IMR-90 (cell line): ENCODE measurements around the gene MSANTD1. TPM values are rescaled to one million over a fixed set of nuclear protein-coding genes. Genes with fewer than 3 reads are reported as not detected.

ENCODE experiments used
- ATAC-seq: fragments of 200-7000 bp; cut with Tn5 transposase; 2 replicates; pipeline ENCODE4 v1.9.1; 2020; ENCODE audit warnings: low read depth, mild to moderate bottlenecking, moderate library complexity
- BruUV-seq: library from RNA; stranded (reverse); fragments of 400-500 nt; replicated peaks from 2 replicates; lab custom pipeline; 2021; lab: Mats Ljungman, UMichigan
- CTCF ChIA-PET: fragments of 300-600 bp; formaldehyde crosslinking; extraction: SDS; loops from one replicate; lab custom pipeline; 2021; ENCODE audit warnings: antibody characterized with exemption; lab: Yijun Ruan, JAX
- POLR2A ChIA-PET: fragments of 300-600 bp; sonication (Branson Sonifier 250); formaldehyde crosslinking; loops from one replicate; lab custom pipeline; 2022; ENCODE audit warnings: antibody characterized with exemption; ENCODE audit not compliant: unreplicated experiment; lab: Charles Lee
- DNase-seq: peaks from one replicate; pipeline ENCODE4 v3.0.0; 2013
- H2AFZ ChIP-seq: replicated peaks from 2 replicates; pipeline ENCODE3; 2013; ENCODE audit warnings: low read length, mild to moderate bottlenecking; ENCODE audit not compliant: poor library complexity
- H2AK5ac ChIP-seq: 2 replicates; pipeline ENCODE4 v1.6.1; 2013; ENCODE audit warnings: low read depth, low read length, inconsistent platforms
- H2AK9ac ChIP-seq: replicated peaks from 2 replicates; pipeline ENCODE3; 2013; ENCODE audit warnings: mild to moderate bottlenecking, low read depth, low read length, moderate library complexity; ENCODE audit not compliant: poor library complexity
- H2BK120ac ChIP-seq: 2 replicates; pipeline ENCODE4 v1.6.1; 2013; ENCODE audit warnings: low read depth, low read length, inconsistent platforms
- H2BK15ac ChIP-seq: 3 replicates; pipeline ENCODE4 v1.6.1; 2013; ENCODE audit warnings: low read depth, low read length, inconsistent platforms
- H2BK20ac ChIP-seq: 2 replicates; pipeline ENCODE4 v1.6.1; 2013; ENCODE audit warnings: low read depth, mild to moderate bottlenecking, inconsistent platforms, low read length, moderate library complexity
- H2BK5ac ChIP-seq: 2 replicates; pipeline ENCODE4 v1.6.1; 2013; ENCODE audit warnings: mild to moderate bottlenecking, low read depth, low read length, inconsistent platforms; ENCODE audit not compliant: poor library complexity, severe bottlenecking
- H3K14ac ChIP-seq: replicated peaks from 2 replicates; pipeline ENCODE4 v1.6.1; 2013; ENCODE audit warnings: low read depth, low read length, inconsistent platforms
- H3K18ac ChIP-seq: 2 replicates; pipeline ENCODE4 v1.6.1; 2013; ENCODE audit warnings: low read depth, low read length, control low read depth
- H3K23ac ChIP-seq: 2 replicates; pipeline ENCODE4 v1.6.1; 2013; ENCODE audit warnings: low read depth, low read length, inconsistent platforms
- H3K27ac ChIP-seq: 2 replicates; pipeline ENCODE4 v1.5.1; 2013; ENCODE audit warnings: mild to moderate bottlenecking, control low read depth, low read length; ENCODE audit not compliant: insufficient read depth
- H3K27me3 ChIP-seq: 2 replicates; pipeline ENCODE4 v1.6.1; 2013; ENCODE audit warnings: low read length; ENCODE audit not compliant: control insufficient read depth, insufficient read depth
- H3K36me3 ChIP-seq: 2 replicates; pipeline ENCODE4 v1.6.1; 2013; ENCODE audit warnings: low read length, mixed read lengths; ENCODE audit not compliant: control insufficient read depth, insufficient read depth
- H3K4ac ChIP-seq: 2 replicates; pipeline ENCODE4 v1.6.1; 2013; ENCODE audit warnings: low read depth, low read length, inconsistent platforms
- H3K4me1 ChIP-seq: 2 replicates; pipeline ENCODE4 v1.6.1; 2013; ENCODE audit warnings: low read length, mixed read lengths; ENCODE audit not compliant: control insufficient read depth, insufficient read depth
- H3K4me2 ChIP-seq: 2 replicates; pipeline ENCODE4 v1.6.1; 2013; ENCODE audit warnings: low read depth, mild to moderate bottlenecking, control low read depth, low read length, moderate library complexity
- H3K4me3 ChIP-seq: 2 replicates; pipeline ENCODE4 v1.5.1; 2013; ENCODE audit warnings: low read depth, mild to moderate bottlenecking, control low read depth, low read length, moderate library complexity; ENCODE audit not compliant: insufficient read depth
- H3K56ac ChIP-seq: 2 replicates; pipeline ENCODE4 v1.6.1; 2013; ENCODE audit warnings: low read length, inconsistent platforms; ENCODE audit not compliant: insufficient read depth; ENCODE audit errors: extremely low read depth
- H3K79me1 ChIP-seq, 2 experiments: 2 replicates each; pipeline ENCODE4 v1.6.1; 2013; ENCODE audit warnings: low read length in 2 of 2, inconsistent platforms in 1 of 2, low read depth in 1 of 2
- H3K9ac ChIP-seq: 2 replicates; pipeline ENCODE4 v1.6.1; 2013; ENCODE audit warnings: low read depth, low read length, control low read depth
- H3K9me1 ChIP-seq: 2 replicates; pipeline ENCODE4 v1.6.1; 2013; ENCODE audit warnings: low read length, inconsistent platforms; ENCODE audit not compliant: insufficient read depth
- H3K9me3 ChIP-seq: 2 replicates; pipeline ENCODE4 v1.6.1; 2013; ENCODE audit warnings: low read length; ENCODE audit not compliant: control insufficient read depth, insufficient read depth
- H4K20me1 ChIP-seq: 2 replicates; pipeline ENCODE4 v1.6.1; 2013; ENCODE audit warnings: low read length, inconsistent platforms; ENCODE audit not compliant: insufficient read depth
- H4K5ac ChIP-seq: 2 replicates; pipeline ENCODE4 v1.6.1; 2013; ENCODE audit warnings: mild to moderate bottlenecking, low read depth, low read length, control low read depth
- H4K8ac ChIP-seq, 2 experiments: 2 replicates each; pipeline ENCODE4 v1.6.1; 2013; ENCODE audit warnings: low read depth in 2 of 2, low read length in 2 of 2, control low read depth in 1 of 2, inconsistent platforms in 1 of 2
- H4K91ac ChIP-seq: 2 replicates; pipeline ENCODE4 v1.6.1; 2013; ENCODE audit warnings: low read depth, low read length, inconsistent platforms; ENCODE audit not compliant: insufficient read depth
- CEBPB ChIP-seq: IDR thresholded peaks from 2 replicates; pipeline ENCODE4 v1.6.1; 2012; ENCODE audit warnings: low read depth, low read length, improper control_type of control experiment
- CHD1 ChIP-seq: IDR thresholded peaks from 2 replicates; pipeline ENCODE4 v1.6.1; 2012; ENCODE audit warnings: low read depth, low read length, improper control_type of control experiment
- CTCF ChIP-seq: conservative IDR thresholded peaks from 2 replicates; pipeline ENCODE4 v1.5.1; 2012; ENCODE audit warnings: mild to moderate bottlenecking, low read depth, low read length, improper control_type of control experiment
- ELK1 ChIP-seq: fragments of 150-350 bp; IDR thresholded peaks from 2 replicates; pipeline ENCODE4 v1.6.1; 2016; ENCODE audit warnings: low read depth, mild to moderate bottlenecking, low read length, moderate library complexity, borderline replicate concordance
- FOS ChIP-seq: fragments of 150-350 bp; IDR thresholded peaks from 2 replicates; pipeline ENCODE4 v1.6.1; 2016; ENCODE audit warnings: low read depth, low read length
- MAZ ChIP-seq: IDR thresholded peaks from 2 replicates; pipeline ENCODE4 v1.6.1; 2012; ENCODE audit warnings: low read depth, mild to moderate bottlenecking, low read length, improper control_type of control experiment, moderate library complexity, borderline replicate concordance
- NFE2L2 ChIP-seq: fragments of 150-350 bp; IDR thresholded peaks from 2 replicates; pipeline ENCODE4 v1.6.1; 2016; ENCODE audit warnings: low read depth, mild to moderate bottlenecking, low read length
- POLR2A ChIP-seq: IDR thresholded peaks from 2 replicates; pipeline ENCODE4 v1.6.1; 2012; ENCODE audit warnings: mild to moderate bottlenecking, low read depth, low read length
- RAD21 ChIP-seq: IDR thresholded peaks from 2 replicates; pipeline ENCODE4 v1.6.1; 2012; ENCODE audit warnings: low read length, improper control_type of control experiment
- RCOR1 ChIP-seq: IDR thresholded peaks from 2 replicates; pipeline ENCODE4 v1.6.1; 2012; ENCODE audit warnings: mild to moderate bottlenecking, low read length, improper control_type of control experiment; ENCODE audit not compliant: insufficient replicate concordance
- RFX5 ChIP-seq: IDR thresholded peaks from 2 replicates; pipeline ENCODE4 v1.8.0; 2012; ENCODE audit warnings: low read depth, mild to moderate bottlenecking, low read length, moderate library complexity
- USF2 ChIP-seq: fragments of 150-350 bp; IDR thresholded peaks from 2 replicates; pipeline ENCODE4 v1.6.1; 2017; ENCODE audit warnings: mild to moderate bottlenecking, antibody characterized with exemption, low read length, low read depth
- WGBS, 2 experiments: methylation state at CpG; one replicate each; pipeline versions ENCODE4 v1.1.5 to v1.1.7; 2013; ENCODE audit warnings: missing lambda C conversion rate in 2 of 2; ENCODE audit not compliant: insufficient read length in 1 of 2; ENCODE audit errors: extremely low coverage in 2 of 2; 5-methylcytosine and 5-hydroxymethylcytosine counted together
- dilution Hi-C: fragments of 300-500 bp; cut with HindIII; formaldehyde crosslinking; loops from one replicate; pipeline ENCODE4 v1.14.3; 2018; ENCODE audit warnings: low sequenced_read_pairs; ENCODE audit not compliant: unreplicated experiment
- in situ Hi-C: fragments of 300-500 bp; cut with MboI; formaldehyde crosslinking; loops from 3 replicates; pipeline ENCODE4 v1.14.3; 2019; ENCODE audit warnings: low sequenced_read_pairs, inconsistent platforms, mixed read lengths
- intact Hi-C: fragments of 100-400 bp; cut with micrococcal nuclease; formaldehyde crosslinking; loops from 2 replicates; pipeline ENCODE4 v1.10.0; 2022
- polyA plus RNA-seq, 3 experiments: library from polyadenylated mRNA; depleted of rRNA; stranded (reverse); fragments of >200 nt; gene quantifications; 2 replicates each; pipeline ENCODE4 v1.2.3, GENCODE V29; 2012; ENCODE audit warnings: low replicate concordance in 1 of 3
- total RNA-seq: library from RNA; depleted of rRNA; stranded (reverse); fragments of >200 nt; gene quantifications from 2 replicates; pipeline ENCODE4 v1.2.3, GENCODE V29; 2012

Gene MSANTD1
- total and polyA plus RNA-seq, 2 of the 4 experiments (the other 2 are of a cell fraction) = under 0.01 to 0.07 TPM

- H3K9ac ChIP-seq = no peak overlapping the region
- peaks cover 2% of the 10 kb centered on the region; the same call in 1 of the 2 replicates for H3K4me1 ChIP-seq
- dilution Hi-C loops (no loop called here), in situ Hi-C loops (no loop called here), intact Hi-C loops (no loop called here)
- H2BK15ac ChIP-seq = no peak overlapping the region
- peaks cover 9% of the 10 kb centered on the region; the same call in 1 of the 2 replicates for H3K27me3 ChIP-seq
- no peak overlapping the region for H3K18ac ChIP-seq
- 82% methylated on average over 10 of the region's 32 CpGs; no CpG with 5 or more reads in 1 of the 2 experiments for WGBS, 2 experiments
- ATAC-seq = no peak
- H3K9me1 ChIP-seq = peaks cover 2% of the 10 kb centered on the region; the same call in 1 of the 2 replicates
- DNase-seq = no peak
- no TSS peak for BruUV-seq
- H3K14ac ChIP-seq = no peak overlapping the region
- H4K8ac ChIP-seq = no peak overlapping the region
- ChIA-PET POLR2A (no interaction called here), CTCF (interaction anchor here (1.0 kb wide), 1 partner anchor 10 kb away, joined by 3 read pairs; no protein-coding TSS in a partner anchor)
- H2BK120ac ChIP-seq = no peak overlapping the region
- peaks cover 0 to 4% of the 10 kb centered on the region in 2 experiments; a peak in 2 of 4 replicates for H3K79me1 ChIP-seq
- peak overlapping the region; percentile 50 for H2AK9ac ChIP-seq
- H3K27ac ChIP-seq = no peak overlapping the region
- no peak for TF ChIP-seq RCOR1
- TF ChIP-seq FOS = no peak
- TF ChIP-seq RAD21 = no peak
- no peak for TF ChIP-seq CEBPB
- TF ChIP-seq USF2 = no peak
- TF ChIP-seq ELK1 = no peak
- TF ChIP-seq POLR2A = no peak
- no peak for TF ChIP-seq CTCF
- TF ChIP-seq MAZ = no peak
- no peak for TF ChIP-seq RFX5
- TF ChIP-seq NFE2L2 = no peak
- no peak for TF ChIP-seq CHD1
- H4K91ac ChIP-seq = no peak overlapping the region
- no peak overlapping the region for H2BK20ac ChIP-seq
- H3K4ac ChIP-seq = no peak overlapping the region
- no peak overlapping the region for H3K23ac ChIP-seq
- no peak overlapping the region for H3K56ac ChIP-seq
- no peak overlapping the region for H3K4me2 ChIP-seq
- H2AFZ ChIP-seq = no peak overlapping the region
- H2BK5ac ChIP-seq = no peak overlapping the region
- H4K20me1 ChIP-seq = no peaks in the 10 kb centered on the region
- peaks cover 2% of the 10 kb centered on the region for H3K9me3 ChIP-seq
- no peak overlapping the region for H3K4me3 ChIP-seq
- H3K36me3 ChIP-seq = no peaks in the 10 kb centered on the region
- H2AK5ac ChIP-seq = no peak overlapping the region
- no peak overlapping the region for H4K5ac ChIP-seq
Measured at GRCh38 chr4:3286335-3287175, 37.6 kb downstream of the MSANTD1 start.
